ENCODE results near the gene PPME1. TPM values are rescaled to one million over a fixed set of nuclear protein-coding genes. Genes with fewer than 3 reads are reported as not detected.

PPME1 gene
- total RNA-seq, 1 experiment from 2014 or later, result 99.4 TPM

GRCh38 chr11:74265256-74265655, 94.2 kb downstream of the PPME1 start:
- ATAC-seq, result no peak
- BruUV-seq (replicated peaks), result no TSS peak
- peaks cover 6% of the 10 kb centered on the region; the same call in 1 of the 2 replicates for H3K9me3 ChIP-seq (ENCODE audit: control insufficient read depth, insufficient read depth, low read depth, low read length)
- H3K4me3 ChIP-seq (ENCODE audit: low read depth in 2 of 2, low read length in 2 of 2), result no peak overlapping the region
- no peak overlapping the region for H3K27ac ChIP-seq (ENCODE audit: low read length)
- H3K36me3 ChIP-seq (ENCODE audit: control insufficient read depth, insufficient read depth, low read length), result no peaks in the 10 kb centered on the region
- intact Hi-C loops (cut with micrococcal nuclease; ENCODE audit: unreplicated experiment), result no loop called here
- in situ Hi-C loops (cut with HindIII; ENCODE audit: low pct_unique_long_range_greater_than_20kb, low sequenced_read_pairs), result no loop called here
- DNase-seq (ENCODE audit: low read depth, low spot score), result no peak
- POLR2A ChIA-PET, result no interaction called here
- peaks cover 8% of the 10 kb centered on the region; the same call in 1 of the 2 replicates for H3K27me3 ChIP-seq (ENCODE audit: control insufficient read depth, insufficient read depth, low read length)
- TF ChIP-seq, protein P1, sequence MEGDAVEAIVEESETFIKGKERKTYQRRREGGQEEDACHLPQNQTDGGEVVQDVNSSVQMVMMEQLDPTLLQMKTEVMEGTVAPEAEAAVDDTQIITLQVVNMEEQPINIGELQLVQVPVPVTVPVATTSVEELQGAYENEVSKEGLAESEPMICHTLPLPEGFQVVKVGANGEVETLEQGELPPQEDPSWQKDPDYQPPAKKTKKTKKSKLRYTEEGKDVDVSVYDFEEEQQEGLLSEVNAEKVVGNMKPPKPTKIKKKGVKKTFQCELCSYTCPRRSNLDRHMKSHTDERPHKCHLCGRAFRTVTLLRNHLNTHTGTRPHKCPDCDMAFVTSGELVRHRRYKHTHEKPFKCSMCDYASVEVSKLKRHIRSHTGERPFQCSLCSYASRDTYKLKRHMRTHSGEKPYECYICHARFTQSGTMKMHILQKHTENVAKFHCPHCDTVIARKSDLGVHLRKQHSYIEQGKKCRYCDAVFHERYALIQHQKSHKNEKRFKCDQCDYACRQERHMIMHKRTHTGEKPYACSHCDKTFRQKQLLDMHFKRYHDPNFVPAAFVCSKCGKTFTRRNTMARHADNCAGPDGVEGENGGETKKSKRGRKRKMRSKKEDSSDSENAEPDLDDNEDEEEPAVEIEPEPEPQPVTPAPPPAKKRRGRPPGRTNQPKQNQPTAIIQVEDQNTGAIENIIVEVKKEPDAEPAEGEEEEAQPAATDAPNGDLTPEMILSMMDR (IDR thresholded peaks at IDR 0.05), result no peak
- TF ChIP-seq REST (IDR thresholded peaks at IDR 0.05; ENCODE audit: insufficient read depth in 1 of 2, low read depth in 2 of 2, low read length in 1 of 2), result no peak
- TF ChIP-seq POLR2AphosphoS5 (IDR thresholded peaks at IDR 0.05; ENCODE audit: low read depth, low read length), result no peak
- TF ChIP-seq SIN3A (IDR thresholded peaks at IDR 0.05; ENCODE audit: borderline replicate concordance, insufficient read depth, low read depth, low read length), result no peak
- TF ChIP-seq TCF7L2 (IDR thresholded peaks at IDR 0.05; ENCODE audit: low read depth, low read length), result no peak
- CTCF ChIA-PET, result no interaction called here
- no peaks in the 10 kb centered on the region for H3K4me1 ChIP-seq (ENCODE audit: control insufficient read depth, insufficient read depth, low read length)

- BruUV-seq (replicated peaks), result no TSS peak
- intact Hi-C loops (cut with micrococcal nuclease; ENCODE audit: unreplicated experiment), result no loop called here
- H3K4me3 ChIP-seq (ENCODE audit: low read depth in 2 of 2, low read length in 2 of 2), result no peak overlapping the region
- ChIA-PET POLR2A (no interaction called here), CTCF (interaction anchor here (0.5 kb wide), 1 partner anchor 670 kb away, joined by 12 read pairs; no protein-coding TSS in a partner anchor)
- no peaks in the 10 kb centered on the region for H3K9me3 ChIP-seq (ENCODE audit: control insufficient read depth, insufficient read depth, low read depth, low read length)
- H3K4me1 ChIP-seq (ENCODE audit: control insufficient read depth, insufficient read depth, low read length), result no peaks in the 10 kb centered on the region
- no peak for TF ChIP-seq SIN3A (IDR thresholded peaks at IDR 0.05; ENCODE audit: borderline replicate concordance, insufficient read depth, low read depth, low read length)
- TF ChIP-seq, protein P1 (IDR thresholded peaks at IDR 0.05), result no peak
- TF ChIP-seq REST (IDR thresholded peaks at IDR 0.05; ENCODE audit: insufficient read depth in 1 of 2, low read depth in 2 of 2, low read length in 1 of 2), result no peak
- TF ChIP-seq POLR2AphosphoS5 (IDR thresholded peaks at IDR 0.05; ENCODE audit: low read depth, low read length), result no peak
- TF ChIP-seq TCF7L2 (IDR thresholded peaks at IDR 0.05; ENCODE audit: low read depth, low read length), result no peak
- DNase-seq (ENCODE audit: low read depth, low spot score), result no peak
- ATAC-seq, result no peak
- in situ Hi-C loops (cut with HindIII; ENCODE audit: low pct_unique_long_range_greater_than_20kb, low sequenced_read_pairs), result no loop called here
- peaks cover 10% of the 10 kb centered on the region; the same call in 1 of the 2 replicates for H3K27me3 ChIP-seq (ENCODE audit: control insufficient read depth, insufficient read depth, low read length)
- H3K36me3 ChIP-seq (ENCODE audit: control insufficient read depth, insufficient read depth, low read length), result no peaks in the 10 kb centered on the region
- H3K27ac ChIP-seq (ENCODE audit: low read length), result no peak overlapping the region
Measured at GRCh38 chr11:74267014-74267413, 95.9 kb downstream of the PPME1 start.
